Ishikawa (cell line): Measurements from ENCODE around the gene ESR1.

ENCODE experiments used
- CEBPB ChIP-seq: IDR thresholded peaks from 2 replicates; pipeline ENCODE4 v1.6.1; 2012
- CREB1 ChIP-seq: IDR thresholded peaks from 2 replicates; pipeline ENCODE4 v1.6.1; 2012; ENCODE audit warnings: low read depth
- EGR1 ChIP-seq: IDR thresholded peaks from 2 replicates; pipeline ENCODE4 v1.6.1; 2012
- EP300 ChIP-seq: IDR thresholded peaks from 2 replicates; pipeline ENCODE4 v1.6.1; 2012; ENCODE audit warnings: borderline replicate concordance
- FOXM1 ChIP-seq: IDR thresholded peaks from 2 replicates; pipeline ENCODE4 v1.6.1; 2012; ENCODE audit warnings: low read depth, borderline replicate concordance
- MAX ChIP-seq: IDR thresholded peaks from 2 replicates; pipeline ENCODE4 v1.6.1; 2012
- NFIC ChIP-seq: IDR thresholded peaks from 2 replicates; pipeline ENCODE4 v1.6.1; 2012
- RAD21 ChIP-seq: IDR thresholded peaks from 2 replicates; pipeline ENCODE4 v1.6.1; 2012; ENCODE audit warnings: low read depth
- REST ChIP-seq: IDR thresholded peaks from 2 replicates; pipeline ENCODE4 v1.6.1; 2012; ENCODE audit warnings: low read depth, mild to moderate bottlenecking
- TAF1 ChIP-seq: IDR thresholded peaks from 2 replicates; pipeline ENCODE4 v1.6.1; 2012; ENCODE audit warnings: low read depth, mild to moderate bottlenecking
- TCF12 ChIP-seq: IDR thresholded peaks from 2 replicates; pipeline ENCODE4 v1.6.1; 2012; ENCODE audit warnings: low read depth
- TEAD4 ChIP-seq: IDR thresholded peaks from 2 replicates; pipeline ENCODE4 v1.6.1; 2012
- YY1 ChIP-seq: IDR thresholded peaks from 2 replicates; pipeline ENCODE4 v1.6.1; 2012; ENCODE audit warnings: low read depth
- ZBTB7A ChIP-seq: IDR thresholded peaks from 2 replicates; pipeline ENCODE4 v1.6.1; 2012; ENCODE audit warnings: low read depth
- TF ChIP-seq, protein P1 (sequence below): IDR thresholded peaks from 2 replicates; pipeline ENCODE4 v1.6.1; 2012

The ESR1 gene

DNA sequence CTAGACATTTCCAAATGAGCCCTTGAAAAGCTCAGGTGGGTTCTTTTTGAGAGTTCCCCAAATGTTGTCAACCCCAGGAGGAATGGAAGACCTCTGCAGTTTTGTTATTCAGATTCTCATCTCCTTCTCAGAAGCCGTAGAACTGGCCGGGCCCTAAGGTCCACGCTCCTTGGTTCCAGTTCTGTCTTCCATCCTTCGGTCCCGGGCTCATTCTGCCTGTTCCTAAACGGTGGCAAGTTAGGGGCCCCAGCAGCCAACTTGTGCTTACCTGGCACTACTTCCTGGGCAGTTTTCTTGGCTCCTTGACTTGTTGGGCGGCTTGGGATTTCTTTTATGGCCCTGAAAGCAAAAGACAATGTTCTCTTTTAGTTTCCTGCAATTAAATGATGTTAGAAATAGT lies 6.4 kb downstream of the ESR1 start:
- TF ChIP-seq ZBTB7A (no peak), YY1 (no peak), TAF1 (no peak), EP300 (no peak), NFIC (no peak), MAX (no peak), TEAD4 (no peak), CREB1 (no peak), CEBPB (no peak), FOXM1 (no peak), TCF12 (no peak)
- TF ChIP-seq, protein P1, sequence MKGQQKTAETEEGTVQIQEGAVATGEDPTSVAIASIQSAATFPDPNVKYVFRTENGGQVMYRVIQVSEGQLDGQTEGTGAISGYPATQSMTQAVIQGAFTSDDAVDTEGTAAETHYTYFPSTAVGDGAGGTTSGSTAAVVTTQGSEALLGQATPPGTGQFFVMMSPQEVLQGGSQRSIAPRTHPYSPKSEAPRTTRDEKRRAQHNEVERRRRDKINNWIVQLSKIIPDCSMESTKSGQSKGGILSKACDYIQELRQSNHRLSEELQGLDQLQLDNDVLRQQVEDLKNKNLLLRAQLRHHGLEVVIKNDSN = no peak

- no peak for TF ChIP-seq TAF1
- TF ChIP-seq CREB1 = no peak
- TF ChIP-seq MAX = no peak
- TF ChIP-seq YY1 = no peak
- TF ChIP-seq, protein P1 = no peak
- no peak for TF ChIP-seq RAD21
- TF ChIP-seq TCF12 = no peak
- no peak for TF ChIP-seq TEAD4
- TF ChIP-seq EGR1 = no peak
- TF ChIP-seq ZBTB7A = no peak
- no peak for TF ChIP-seq EP300
- TF ChIP-seq REST = no peak
- no peak for TF ChIP-seq NFIC
- no peak for TF ChIP-seq CEBPB
- TF ChIP-seq FOXM1 = no peak
Observed at GRCh38 chr6:151814614-151815013, 7.1 kb downstream of the ESR1 start.

DNA sequence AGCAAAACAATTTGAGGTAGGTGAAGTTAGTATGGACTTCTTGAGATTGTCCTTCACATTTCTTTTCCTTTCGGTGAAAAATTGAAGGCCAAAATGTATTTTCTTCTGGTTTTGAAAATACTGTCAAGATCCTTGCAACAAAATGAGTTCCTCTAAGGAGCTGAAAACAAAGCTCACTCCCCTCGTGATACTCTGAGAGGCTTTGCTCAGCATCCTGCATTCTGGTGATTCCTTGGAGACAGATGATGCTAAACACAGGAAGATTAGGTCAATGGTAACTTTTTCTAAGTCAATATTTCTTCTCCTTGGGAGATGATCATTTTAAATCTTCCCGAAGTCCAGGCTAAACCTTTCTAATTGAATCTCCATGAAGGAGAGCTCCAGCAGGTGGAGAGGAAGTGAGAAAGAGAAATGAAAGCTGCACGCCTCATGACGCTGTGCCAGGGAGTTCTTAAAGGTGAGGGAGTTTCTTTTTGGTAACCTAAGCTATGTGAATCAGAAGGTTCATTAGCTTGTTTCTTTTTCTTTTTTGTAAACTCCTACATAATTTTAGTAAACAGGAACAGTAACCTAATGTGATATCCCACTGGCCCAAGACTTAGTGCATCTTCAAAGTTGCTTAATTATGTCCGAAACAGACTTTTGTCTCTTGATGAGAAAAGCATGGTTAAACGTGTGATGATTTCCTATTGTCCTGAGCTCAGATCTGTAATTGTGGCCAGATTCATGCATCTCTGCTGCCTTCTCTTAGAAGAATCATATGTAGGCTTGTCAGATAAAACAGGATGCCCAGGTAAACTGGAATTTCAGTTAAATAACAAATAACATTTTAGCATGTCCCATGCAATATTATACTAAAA lies 15.0 kb downstream of the ESR1 start:
- TF ChIP-seq EGR1 (no peak), ZBTB7A (no peak), MAX (no peak), EP300 (no peak), CEBPB (no peak), CREB1 (no peak), REST (no peak), NFIC (no peak), FOXM1 (no peak)
- TF ChIP-seq, protein P1 = no peak

DNA sequence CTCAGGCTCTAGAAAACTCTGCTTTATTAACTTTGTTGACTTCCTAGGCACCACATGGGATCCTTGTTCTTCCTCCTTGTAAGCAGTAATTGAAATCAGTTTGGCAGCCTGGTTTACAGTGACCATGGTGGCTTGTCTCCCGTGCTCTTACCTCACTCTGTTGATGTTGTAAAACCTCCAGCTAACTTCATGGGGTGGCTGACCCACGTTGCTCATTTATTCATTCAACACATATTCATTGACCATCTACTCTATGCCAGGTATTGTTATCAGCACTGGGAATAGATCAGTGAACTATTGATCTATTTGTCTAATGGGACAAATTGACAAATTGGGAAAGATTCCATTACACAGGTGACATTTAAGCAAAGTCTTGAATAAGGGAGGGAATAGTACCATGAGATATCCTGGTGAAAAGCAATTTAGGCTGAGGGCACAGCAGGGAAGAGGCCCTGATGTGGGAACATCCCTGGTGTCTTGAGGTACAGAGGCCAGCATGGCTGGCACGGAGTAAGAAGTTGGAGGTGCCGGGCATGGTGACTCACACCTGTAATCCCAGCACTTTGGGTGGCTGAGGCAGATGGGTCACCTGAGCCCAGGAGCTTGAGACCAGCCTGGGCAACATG lies 19.1 kb downstream of the ESR1 start:
- no peak for TF ChIP-seq CREB1
- TF ChIP-seq EP300 = no peak
- no peak for TF ChIP-seq ZBTB7A
- no peak for TF ChIP-seq FOXM1
- TF ChIP-seq EGR1 = no peak
- no peak for TF ChIP-seq MAX
- no peak for TF ChIP-seq TEAD4
- no peak for TF ChIP-seq REST
- TF ChIP-seq CEBPB = no peak
- no peak for TF ChIP-seq TCF12
- no peak for TF ChIP-seq NFIC
